NCI-H2196 treated with DMSO at 0.1 percent for 48 hours (cell line): Measurements from ENCODE around the gene EHMT1.

ENCODE experiments used
- DNase-seq: peaks from one replicate; lab custom pipeline; 2025; ENCODE audit not compliant: unreplicated experiment; lab: John Stamatoyannopoulos, UW

Gene EHMT1

GRCh38 chr9:137817236-137818200 is 198.7 kb downstream of the EHMT1 start:
- DNase-seq: no peak

GRCh38 chr9:137818286-137818685 is 199.5 kb downstream of the EHMT1 start:
- DNase-seq: no peak

GRCh38 chr9:137820161-137820855 is 201.5 kb downstream of the EHMT1 start:
- no peak for DNase-seq

DNA sequence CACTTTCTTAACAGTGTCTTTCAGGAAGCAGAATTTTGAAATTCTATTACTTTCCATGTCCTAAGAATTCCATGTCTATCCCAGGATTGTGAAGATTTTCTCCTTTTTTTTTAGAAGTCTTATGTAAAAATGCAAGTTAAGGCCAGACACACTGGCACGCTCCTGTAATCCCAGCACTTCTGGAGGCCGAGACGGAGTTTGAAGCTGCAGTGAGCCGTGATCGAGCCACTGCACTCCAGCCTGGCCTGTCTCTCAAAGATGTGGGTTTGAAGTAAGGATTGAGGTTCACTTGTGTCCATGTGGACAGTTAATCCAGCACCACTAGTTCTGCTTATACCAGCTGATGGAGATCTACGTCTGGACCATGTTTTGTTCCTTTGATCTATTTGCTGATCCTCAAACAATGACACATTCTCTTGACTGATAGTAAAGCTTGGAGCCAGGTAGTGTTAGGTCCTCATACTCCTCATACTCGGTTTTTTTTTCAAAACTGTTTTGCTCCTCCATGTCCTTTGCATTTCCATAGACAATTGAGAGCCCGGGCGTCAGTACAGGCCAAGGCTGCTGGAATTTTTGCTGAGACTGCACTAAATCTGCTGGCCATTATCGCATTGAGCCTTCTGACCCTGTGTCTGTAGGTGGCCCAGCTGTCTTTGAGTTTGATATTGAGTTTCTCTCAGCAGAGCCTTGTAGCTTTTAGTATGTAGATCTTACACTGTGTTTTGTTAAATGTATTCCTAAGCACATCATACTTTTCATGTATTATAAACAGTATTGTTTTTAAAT is 205.4 kb downstream of the EHMT1 start:
- no peak for DNase-seq

DNA sequence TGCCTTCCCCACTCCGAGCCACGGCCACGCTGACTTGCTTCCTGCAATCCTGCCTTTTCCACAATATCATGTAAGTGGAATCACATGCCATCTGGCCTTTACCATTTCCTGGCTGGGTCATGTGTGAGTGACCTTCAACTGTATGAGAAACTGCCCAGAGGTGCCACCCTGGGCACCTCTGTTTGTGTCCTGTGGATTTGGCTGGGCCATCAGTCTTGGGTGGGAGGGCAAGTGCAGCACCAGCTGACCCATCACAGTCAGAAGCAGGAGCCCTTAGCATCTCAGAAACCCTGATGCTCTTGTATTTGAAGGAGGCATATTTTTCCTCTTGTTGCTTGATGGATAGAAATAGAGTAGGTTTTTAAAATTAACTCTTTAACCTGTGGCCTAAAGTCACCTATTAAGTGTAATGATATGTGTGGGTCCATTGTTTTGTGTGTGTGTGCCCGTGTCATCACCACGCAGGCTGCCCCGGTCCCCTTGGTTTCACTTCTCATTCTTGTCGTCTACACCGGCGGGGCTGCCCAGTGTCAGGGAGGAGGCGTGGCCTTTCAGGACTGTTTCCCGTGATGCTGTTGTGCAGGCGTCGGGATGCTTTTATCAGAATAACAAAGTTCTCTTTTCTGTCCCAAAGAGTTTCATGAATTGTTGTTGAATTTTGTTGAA is 206.7 kb downstream of the EHMT1 start:
- no peak for DNase-seq

GRCh38 chr9:137827908-137828526 is 209.2 kb downstream of the EHMT1 start:
- no peak for DNase-seq

GRCh38 chr9:137828527-137829259 is 209.9 kb downstream of the EHMT1 start:
- DNase-seq: no peak

GRCh38 chr9:137829260-137829996 is 210.6 kb downstream of the EHMT1 start:
- DNase-seq: no peak

- no peak for DNase-seq
Observed at GRCh38 chr9:137832191-137832700, 213.4 kb downstream of the EHMT1 start.

- no peak for DNase-seq
Observed at GRCh38 chr9:137832830-137833590, 214.2 kb downstream of the EHMT1 start.

- no peak for DNase-seq
Observed at GRCh38 chr9:137833721-137834613, 215.2 kb downstream of the EHMT1 start.

DNA sequence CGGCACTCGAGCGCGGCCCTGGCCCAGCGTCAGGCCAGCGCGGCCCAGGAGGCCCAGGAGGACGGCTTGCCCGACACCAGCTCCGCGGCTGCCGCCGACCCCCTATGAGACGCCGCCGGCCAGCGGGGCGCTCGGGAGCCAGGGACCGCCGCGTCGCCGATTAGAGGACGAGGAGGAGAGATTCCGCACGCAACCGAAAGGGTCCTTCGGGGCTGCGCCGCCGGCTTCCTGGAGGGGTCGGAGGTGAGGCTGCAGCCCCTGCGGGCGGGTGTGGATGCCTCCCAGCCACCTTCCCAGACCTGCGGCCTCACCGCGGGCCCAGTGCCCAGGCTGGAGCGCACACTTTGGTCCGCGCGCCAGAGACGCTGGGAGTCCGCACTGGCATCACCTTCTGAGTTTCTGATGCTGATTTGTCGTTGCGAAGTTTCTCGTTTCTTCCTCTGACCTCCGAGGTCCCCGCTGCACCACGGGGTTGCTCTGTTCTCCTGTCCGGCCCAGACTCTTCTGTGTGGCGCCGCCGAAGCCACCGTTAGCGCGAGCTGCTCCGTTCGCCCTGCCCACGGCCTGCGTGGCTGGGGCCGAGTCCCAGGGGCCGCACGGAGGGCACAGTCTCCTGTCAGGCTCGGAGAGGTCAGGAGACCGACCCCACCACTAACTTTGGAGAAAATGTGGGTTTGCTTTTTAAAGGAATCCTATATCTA is 216.2 kb downstream of the EHMT1 start:
- DNase-seq: no peak

DNA sequence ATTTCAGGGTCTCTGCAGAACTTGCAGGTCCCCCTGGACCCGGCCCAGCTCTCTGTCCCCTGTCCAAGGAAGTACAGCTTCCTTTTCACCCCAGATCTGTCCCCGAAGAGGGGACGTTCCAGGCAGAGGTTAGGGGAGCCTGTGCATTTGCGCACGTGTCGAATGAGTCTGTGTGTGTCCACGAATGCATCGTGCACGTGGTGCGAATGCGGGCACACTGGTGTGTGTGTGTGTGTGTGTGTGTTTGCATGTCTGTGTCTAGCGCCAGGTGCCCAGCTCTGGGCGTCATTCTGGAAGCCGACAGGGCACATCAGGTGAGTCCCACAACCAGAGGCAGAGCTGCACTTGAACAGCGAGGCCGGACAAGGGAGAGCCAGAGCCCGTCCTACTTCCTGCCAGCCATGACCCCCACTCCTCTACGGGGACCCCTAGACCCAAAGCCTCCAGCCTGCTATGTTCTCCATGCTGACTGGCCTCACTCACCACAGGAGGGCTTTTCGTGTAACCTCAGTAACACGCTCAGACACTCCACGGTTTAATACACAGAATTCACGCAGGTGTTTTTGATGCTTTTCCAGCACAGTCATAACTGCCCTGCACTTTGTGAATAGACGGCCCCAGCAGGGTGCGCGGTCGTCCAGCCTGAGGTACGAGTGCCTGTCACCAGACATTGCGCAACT is 217.5 kb downstream of the EHMT1 start:
- no peak for DNase-seq

- no peak for DNase-seq
Observed at GRCh38 chr9:137836831-137837241, 218.0 kb downstream of the EHMT1 start.

GRCh38 chr9:137837345-137838278 is 218.8 kb downstream of the EHMT1 start:
- DNase-seq: no peak
